Measurements from ENCODE around the gene SLC35G2.
"Not testable (repeated sequence)": the region's sequence is repeated elsewhere in the genome, so short reads cannot be mapped to it uniquely, and the experiment has no call there.

Gene SLC35G2

DNA sequence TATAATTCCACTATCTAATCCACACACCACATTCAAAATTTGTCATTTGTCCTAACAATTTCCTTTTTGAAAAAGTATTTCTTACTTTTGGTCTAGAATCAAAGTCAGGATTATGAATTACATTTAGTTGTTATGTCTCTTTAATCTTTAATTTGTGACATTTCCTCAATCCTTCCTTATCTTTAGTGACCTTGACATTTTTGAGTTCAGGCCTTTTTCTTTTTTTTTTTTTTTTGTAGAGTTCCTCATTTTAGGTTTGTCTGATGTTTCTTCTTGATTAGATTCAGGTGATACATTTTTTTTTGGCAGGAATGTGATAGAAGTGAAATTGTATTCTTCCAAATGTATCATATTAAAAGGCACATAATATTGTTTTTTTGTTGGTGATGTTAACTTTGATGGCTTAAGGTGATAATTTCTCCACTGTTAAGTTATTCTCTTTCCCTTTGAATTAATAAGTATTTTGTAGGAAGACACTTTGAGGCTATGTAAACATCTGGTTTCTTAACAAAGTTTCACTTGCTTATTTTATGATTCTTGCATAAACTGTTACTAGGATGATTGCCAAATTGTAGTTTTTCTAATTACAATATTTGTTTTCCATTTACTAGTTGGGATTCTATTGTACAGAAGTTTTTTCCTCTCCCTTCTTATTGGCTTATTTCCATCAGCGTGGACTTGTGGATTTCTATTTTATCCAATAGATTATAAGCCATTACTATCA is 16.3 kb downstream of the SLC35G2 start:
- no peak for DNase-seq (ENCODE audit: low spot score)

- no peak for DNase-seq (ENCODE audit: low spot score)
Measured at GRCh38 chr3:136835813-136836510, 17.0 kb downstream of the SLC35G2 start.

DNA sequence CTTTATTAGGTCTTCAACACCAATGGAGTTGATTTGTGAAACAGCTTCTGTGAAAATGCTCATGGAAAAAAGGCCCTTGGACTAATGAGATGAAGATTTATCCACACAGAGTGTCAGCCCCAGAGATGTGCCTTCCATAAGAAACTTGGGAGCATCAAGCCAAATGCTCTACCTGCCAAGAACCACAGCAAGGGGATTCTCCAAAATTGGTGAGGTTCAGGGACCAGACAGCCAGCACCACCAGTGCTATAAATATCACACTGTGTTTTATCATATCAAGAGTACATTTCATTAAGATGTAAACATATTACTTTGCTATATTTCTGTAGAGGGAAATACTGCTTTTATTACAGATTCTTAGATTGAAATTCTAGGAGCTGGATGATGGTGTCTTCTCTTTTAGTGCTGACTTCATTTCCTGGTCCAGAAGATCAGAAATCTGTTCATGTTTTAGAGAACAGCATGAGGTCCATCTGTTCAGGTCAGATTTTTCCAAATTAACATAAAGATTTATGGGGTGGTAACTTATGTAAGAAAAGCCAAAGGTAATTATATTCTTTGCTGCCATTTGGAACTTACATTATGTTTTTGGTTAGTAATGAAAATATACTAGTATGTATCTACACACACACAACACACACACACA is 17.7 kb downstream of the SLC35G2 start:
- no peak for DNase-seq (ENCODE audit: low spot score)

DNA sequence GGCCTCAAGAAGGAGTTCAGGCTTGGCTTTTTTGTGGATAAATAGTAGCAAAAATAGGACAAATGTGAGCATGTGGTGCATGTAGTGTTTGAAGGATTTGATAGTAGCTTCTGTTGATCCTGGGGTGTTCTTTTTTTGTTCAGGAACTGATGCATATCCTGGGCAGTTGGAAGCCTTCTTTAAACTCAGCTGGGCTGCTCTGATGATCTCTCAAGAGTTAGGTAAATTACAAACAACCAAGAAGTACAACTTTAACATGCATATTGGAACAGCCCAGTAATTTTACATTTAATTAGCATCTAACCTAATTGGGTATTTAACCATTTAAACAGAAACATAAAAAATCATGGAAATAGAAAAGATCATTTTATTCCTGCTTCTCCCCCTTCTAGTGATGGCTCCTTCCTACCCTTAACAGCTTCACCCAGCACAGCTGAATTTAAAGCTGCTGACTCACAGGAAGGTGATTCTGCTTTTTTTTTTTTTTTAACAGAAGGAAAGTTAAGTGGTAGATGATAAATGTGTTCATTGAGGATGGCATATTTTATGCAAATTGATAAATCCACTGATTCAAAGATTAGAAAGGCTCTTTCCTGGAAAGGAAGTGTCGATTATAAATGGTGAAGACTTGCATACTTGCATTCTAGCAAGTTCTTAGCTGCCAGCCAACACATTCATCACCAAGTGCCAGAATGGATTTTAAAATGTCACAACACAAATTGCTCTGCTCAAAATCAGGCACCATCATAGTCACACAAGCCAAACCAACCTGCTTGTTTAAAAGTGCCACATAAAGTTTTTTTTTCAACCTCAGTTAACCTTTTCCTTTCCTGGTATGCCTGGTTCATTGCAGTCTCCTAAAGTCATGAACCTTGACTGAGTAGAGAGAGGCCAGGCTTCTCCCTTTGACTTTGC is 20.0 kb downstream of the SLC35G2 start:
- peak; percentile 85 for DNase-seq (ENCODE audit: low spot score)

DNA sequence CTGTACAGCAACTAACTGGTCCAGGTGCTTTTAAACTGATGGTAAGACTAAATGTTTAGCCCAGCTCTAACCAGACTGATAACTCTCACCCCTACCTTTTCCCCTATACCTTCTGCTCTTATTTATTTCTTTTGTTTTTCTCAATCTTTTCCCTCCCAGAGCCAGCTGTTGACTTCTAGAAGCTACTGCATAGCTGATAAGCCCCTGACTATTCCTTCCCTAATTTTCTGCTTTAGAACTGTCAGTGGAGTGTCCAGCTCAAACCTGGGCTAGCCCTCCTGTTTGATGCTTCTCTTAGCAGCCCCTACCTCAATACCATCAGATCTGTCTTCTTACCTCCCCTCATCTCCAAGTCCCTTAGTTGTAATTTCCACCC is 20.6 kb downstream of the SLC35G2 start:
- DNase-seq (ENCODE audit: low spot score): no peak

GRCh38 chr3:136840252-136840651 is 21.3 kb downstream of the SLC35G2 start:
- no peak for DNase-seq (ENCODE audit: low spot score)

DNA sequence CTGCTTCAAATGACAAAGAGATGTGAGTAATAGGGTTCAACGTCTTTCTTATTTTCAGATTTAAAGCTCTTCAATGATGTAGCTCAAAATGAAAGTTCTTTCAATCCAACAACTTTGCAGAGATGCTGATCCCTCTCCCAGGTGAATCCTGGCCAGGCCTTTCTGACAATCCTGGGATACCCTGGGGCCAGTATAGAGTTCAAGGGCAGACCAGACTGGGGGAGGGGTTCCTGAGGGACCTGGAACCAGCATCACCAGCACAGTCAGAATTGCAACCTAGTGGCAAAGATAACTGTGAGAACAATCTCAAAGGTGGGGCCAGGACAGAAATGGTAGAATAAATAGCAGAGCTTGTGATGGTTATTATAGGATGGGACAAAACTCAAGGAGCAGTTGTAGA is 23.4 kb downstream of the SLC35G2 start:
- DNase-seq (ENCODE audit: low spot score): no peak

GRCh38 chr3:136844724-136845123 is 25.8 kb downstream of the SLC35G2 start:
- no peak for DNase-seq (ENCODE audit: low spot score)

DNA sequence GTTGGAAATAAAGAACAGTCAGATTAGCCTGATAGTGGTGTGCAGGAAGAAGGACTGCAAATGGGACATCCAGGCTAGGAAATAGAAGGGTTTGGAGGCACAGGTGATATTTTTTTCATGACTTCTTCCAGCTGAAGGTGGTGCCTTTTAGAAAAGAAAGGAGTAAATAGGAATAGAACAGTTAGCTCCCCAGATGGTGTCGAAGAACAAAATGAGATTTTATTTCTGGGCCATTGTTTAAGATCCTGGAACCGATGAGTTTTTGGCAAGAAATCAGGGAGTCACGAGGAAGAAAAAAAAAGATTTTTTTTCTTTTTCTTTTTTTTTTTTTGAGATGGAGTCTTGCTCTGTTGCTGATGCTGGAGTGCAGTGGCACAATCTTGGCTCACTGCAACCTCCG is 33.3 kb downstream of the SLC35G2 start:
- DNase-seq (ENCODE audit: low spot score): no peak

DNA sequence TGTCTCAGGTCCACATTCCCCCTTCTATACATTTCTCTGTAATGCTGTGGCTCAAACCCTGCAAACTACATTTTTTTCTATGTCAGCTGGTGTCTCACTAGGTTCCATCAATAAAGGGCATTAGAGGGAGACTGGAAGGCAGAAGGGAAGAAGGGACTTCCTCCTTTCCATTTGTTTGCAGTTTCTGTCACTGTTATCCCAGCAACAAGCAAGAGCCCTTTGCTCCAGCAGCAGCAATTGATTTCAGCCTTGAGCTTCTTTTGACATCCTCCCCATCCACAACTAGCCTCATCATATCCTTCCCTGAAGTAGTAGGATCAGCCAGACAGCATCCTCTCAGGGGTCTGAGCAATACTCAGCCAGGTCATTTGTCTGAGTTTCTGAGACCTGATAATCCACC is 37.7 kb downstream of the SLC35G2 start:
- DNase-seq (ENCODE audit: low spot score): no peak

DNA sequence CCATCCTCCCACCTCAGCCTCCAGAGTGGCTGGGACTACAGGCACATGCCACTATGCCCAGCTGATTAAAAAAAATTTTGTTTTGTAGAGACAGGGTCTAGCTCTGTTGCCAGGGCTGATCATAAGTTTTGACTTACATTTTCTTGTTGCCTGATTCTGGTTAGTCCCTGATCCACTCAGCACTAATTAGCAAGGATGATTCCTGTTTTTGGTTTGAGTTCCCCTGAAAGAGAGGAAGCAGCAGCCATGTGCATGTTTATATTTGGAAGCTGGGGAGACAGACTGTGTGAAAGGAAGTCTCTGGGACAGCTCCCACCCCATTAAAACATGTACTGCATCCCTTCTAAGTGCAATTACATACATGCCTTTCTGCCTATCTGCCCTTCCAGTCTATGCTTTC is 39.5 kb downstream of the SLC35G2 start:
- no peak for DNase-seq (ENCODE audit: low spot score)

DNA sequence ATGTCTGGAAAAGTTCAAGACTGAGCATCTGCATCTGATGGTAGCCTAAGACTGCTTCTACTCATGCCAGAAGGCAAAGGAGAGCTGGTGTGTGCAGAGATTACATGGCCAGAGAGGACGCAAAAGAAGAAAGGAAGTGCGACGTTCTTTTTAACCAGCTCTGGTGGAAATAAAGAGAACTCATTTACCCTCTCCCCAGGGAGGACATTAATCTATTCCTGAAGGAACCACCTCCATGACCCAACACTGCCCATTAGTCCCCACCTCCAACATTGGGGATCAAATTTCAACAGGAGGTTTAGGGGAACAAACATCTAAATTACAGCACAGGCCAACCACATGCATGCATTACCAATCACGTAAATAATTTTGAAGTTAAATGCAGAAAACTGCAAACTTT is 41.6 kb downstream of the SLC35G2 start:
- no peak for DNase-seq (ENCODE audit: low spot score)

DNA sequence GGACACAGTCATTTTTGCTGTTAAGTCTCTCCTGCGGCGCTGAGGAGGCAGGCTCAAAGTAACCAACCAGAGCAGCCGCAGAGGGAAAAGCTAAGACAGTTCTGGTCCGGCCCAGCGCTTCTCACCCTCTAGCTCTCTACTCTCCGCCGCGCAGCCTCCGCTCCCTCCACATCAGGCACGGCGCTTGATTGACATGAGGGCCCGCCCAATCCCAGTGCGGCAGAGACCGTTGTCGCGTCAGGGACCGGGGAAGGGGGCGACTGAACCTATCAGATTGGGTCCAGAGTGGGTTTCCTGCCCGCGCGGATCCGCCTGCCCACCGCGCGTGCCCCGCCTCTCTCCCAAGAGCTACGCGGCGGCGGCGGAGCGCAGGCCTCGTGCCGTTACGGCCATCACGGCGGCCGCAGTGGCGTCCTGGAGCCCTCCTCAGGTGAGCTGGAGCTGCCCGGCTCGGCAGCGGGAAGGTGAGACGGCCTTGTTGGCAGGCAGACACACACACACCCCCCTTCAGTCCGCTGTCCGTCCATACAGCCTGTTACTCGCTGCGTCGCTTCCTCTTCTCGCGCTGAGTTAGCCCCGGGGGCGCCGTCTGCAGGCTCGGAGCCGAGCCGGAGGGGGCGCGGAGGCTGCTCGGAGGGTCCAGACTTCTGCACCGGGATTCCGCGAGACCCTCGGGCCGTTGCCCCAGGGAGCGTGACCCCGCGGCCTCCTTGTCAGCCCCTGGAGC is 43.1 kb downstream of the SLC35G2 start, which contains the start of gene NCK1:
NCK1 (plus strand) TSS at position 319 of the 727 bp plus-strand sequence. CDS start 65,794 bp downstream, outside the sequence.
- peak; percentile 92 for DNase-seq (ENCODE audit: low spot score)

GRCh38 chr3:136862617-136863322 is 43.8 kb downstream of the SLC35G2 start:
- peak; percentile 16 for DNase-seq (ENCODE audit: low spot score)

GRCh38 chr3:136869282-136869681 is 50.4 kb downstream of the SLC35G2 start:
- no peak for DNase-seq (ENCODE audit: low spot score)

DNA sequence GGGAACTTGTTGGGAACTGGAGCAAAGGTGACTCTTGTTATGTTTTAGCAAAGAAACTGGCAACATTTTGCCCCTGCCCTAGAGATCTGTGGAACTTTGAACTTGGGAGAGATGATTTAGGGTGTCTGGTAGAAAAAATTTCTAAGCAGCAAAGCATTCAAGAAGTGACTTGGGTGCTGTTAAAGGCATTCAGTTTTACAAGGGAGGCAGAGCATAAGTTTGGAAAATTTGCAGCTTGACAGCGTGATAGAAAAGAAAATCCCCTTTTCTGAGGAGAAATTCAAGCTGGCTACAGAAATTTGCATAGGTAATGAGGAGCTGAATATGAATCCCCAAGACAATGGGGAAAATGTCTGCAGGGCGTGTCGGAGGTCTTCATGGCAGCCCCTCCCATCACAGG is 53.3 kb downstream of the SLC35G2 start:
- not testable (repeated sequence) for DNase-seq (ENCODE audit: low spot score)

- not testable (repeated sequence) for DNase-seq (ENCODE audit: low spot score)
Measured at GRCh38 chr3:136879510-136879909, 60.6 kb downstream of the SLC35G2 start.

GRCh38 chr3:136882571-136882970 is 63.6 kb downstream of the SLC35G2 start:
- DNase-seq (ENCODE audit: low spot score): no peak

- no peak for DNase-seq (ENCODE audit: low spot score)
Measured at GRCh38 chr3:136883967-136884720, 65.2 kb downstream of the SLC35G2 start.

Measured in COLO829 (cell line).